ENCODE data around the gene ERCC3.
"Not testable (repeated sequence)": the region's sequence is repeated elsewhere in the genome, so short reads cannot be mapped to it uniquely, and the experiment has no call there.

The ERCC3 gene

DNA sequence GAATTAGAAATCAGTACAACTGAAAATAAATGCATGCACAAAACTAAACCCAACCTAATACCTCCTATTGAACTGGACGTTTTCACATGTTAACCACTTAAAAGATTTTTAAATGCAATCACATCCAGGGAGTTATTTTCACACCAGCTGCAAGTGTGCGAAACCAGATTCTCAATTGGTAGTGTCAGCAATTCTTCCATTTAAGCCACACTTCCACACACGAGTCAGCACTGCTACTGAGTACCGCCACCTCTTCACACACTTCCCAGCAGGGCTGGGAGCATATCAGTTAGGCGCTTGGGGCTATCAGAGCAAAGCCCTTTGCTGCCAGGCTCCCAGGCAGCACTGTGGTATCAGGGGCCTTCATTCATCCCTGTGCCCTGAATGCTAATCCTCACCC, 14.2 kb downstream of the ERCC3 start:
- DNase-seq (ENCODE audit: low read depth) = no peak

DNA sequence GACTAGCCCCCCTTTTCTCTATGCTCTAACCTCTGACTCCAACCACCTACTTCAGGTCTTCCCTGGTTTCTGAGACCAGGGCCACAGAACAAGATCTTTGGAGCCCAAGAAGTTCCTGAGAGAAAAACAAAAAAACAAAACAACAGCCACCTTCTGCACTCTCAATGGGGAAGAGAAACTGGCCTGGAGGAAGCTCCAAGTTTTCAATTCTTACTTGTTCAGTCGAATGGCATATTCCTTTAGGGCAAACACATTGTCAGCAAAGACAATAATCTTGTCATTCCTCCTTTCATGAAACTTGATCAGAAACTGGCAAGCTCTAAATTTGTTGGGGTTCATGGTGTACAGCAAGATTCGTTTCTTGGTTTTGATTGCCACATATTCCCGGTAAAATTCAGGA, 15.0 kb downstream of the ERCC3 start:
- no peak for DNase-seq (ENCODE audit: low read depth)

DNA sequence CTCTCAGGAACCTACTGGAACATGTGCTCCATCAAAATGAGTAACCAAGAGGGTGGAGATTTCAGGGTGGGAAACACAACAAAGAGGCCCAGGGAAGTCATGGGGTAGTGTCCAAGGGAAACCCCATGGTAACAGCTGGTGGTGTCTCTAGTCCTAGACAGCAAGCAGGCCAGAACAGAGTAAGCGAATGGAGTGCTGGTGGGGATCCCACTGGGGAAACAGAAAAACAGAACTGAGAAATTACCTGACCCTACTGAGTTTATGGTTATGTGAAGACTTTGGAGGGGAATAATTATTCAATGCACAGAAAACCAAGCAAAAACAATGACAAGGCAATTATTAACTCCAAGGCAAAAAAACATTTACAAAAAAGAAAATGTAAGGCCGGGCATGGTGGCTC, 16.9 kb downstream of the ERCC3 start:
- no peak for DNase-seq (ENCODE audit: low read depth)

DNA sequence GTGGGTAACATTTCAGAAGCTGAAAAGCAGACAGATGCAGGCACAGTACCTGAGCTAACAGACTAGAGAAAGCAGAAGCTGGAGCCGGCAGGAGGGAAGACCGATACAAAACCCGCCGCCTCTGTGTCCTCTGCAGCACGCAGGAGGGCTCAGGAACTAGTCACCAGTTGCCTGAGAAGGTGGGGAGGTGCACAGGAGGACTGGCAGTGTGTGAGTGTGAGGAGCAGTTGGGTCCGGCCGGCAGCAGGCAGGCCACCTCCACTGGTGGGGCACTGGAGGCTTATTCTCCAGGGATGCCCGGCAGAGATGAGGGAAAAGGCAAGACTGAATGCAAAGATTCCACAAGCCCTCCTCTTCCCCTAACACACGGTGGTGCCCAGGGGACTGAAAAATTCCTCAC, 18.2 kb downstream of the ERCC3 start:
- no peak for DNase-seq (ENCODE audit: low read depth)

DNA sequence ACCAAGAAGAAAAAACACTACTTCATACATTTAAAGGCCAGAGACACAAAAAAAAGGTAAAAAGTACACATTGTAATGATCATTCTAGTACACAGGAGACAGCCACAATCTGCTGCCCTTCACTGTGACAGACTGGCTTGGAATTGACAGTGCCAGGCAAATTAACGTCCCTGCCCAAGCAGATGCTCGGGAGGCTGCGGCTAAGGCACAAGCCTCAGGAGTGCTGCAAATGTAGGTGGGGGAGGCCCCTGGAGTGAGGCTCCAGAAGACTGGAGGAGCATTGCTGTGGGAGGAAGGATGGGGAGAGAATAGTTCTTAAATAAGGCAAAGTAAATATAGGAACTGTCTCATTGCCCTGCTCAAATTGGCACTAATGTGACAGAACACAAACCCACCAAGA, 18.6 kb downstream of the ERCC3 start:
- DNase-seq (ENCODE audit: low read depth) = no peak

DNA sequence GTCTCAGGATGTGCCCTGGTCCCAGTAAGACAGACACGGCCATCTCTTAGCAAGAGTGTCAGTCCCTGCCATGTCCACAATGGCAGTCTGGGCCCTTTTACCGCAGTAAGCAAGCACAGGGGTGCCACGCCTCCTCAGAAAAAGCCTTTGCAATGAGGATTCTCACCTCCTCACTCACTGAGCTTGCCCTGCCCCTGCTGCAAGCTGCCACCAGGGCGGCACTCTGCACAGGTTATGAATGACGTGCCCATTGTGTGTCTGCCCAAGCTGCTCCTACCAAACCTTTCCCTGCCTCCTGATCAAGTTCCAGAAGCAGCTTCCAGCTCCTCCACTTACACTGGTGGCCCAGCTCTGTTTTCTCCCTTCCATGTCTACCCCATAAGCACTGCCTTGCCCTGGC, 23.3 kb downstream of the ERCC3 start:
- no peak for DNase-seq (ENCODE audit: low read depth)

DNA sequence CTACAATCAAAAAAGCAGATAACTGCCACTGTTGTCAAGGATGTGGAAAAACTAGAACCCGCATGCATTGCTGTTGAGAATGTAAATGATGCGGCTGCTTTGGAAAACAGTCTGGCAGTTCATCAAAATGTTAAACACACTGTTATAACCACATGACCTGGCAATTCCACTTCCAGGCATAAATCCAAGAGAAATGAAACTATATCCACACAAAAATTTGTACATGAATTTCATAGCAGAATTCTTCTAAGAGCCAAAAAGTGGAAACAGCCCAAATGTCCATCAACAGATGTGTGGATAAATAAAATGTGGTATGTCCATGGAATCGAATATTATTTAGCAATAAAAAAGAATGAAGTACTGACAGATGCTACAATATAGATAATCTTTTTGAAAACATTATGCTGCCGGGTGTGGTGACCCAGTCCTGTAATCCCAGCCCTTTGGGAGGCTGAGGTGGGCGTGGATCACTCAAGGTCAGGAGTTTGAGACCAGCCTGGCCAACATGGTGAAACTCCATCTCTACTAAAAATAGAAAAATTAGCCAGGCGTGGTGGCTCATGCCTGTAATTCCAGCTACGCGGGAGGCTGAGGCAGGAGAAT, 32.0 kb downstream of the ERCC3 start:
- no peak for DNase-seq (ENCODE audit: low read depth)

DNA sequence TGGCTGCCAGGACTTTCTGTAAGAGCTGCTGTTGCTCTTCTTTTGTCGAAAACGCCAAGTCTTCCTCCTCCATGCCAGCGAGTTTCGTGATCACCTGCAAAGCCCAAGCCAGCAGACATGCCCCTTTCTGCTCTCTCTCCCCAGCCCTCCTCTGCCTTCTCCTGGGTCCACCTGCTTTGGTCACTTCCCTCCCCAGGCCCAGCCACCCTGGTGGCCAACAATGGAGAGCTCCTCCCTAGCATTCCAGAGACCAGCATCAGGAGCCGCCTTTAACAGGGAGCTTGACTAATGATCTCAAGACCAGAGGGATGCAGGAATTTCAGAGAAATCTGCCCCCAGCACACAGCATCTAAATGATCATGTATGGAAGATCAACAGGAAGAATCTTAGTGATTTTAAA, 34.6 kb downstream of the ERCC3 start:
- no peak for DNase-seq (ENCODE audit: low read depth)

DNA sequence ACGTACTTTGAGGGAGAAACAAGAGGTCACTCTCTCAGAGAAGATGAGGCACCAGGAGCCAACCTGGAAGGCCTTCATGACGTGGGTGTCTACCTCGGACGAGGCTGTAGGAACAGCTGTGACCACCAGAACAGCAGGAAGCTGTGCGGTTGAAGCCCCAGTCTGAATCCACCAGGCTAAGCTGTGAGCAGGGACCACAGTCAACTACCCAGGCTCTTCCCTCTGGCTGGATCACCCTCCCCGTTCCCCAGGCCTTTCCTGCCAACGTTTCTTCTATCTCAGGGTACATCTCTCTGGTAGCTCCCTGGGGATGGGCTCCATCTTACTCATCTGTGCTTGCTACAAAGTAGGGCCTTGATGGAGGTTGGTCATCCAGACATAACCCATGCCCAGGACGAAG, 37.1 kb downstream of the ERCC3 start:
- DNase-seq (ENCODE audit: low read depth) = no peak

DNA sequence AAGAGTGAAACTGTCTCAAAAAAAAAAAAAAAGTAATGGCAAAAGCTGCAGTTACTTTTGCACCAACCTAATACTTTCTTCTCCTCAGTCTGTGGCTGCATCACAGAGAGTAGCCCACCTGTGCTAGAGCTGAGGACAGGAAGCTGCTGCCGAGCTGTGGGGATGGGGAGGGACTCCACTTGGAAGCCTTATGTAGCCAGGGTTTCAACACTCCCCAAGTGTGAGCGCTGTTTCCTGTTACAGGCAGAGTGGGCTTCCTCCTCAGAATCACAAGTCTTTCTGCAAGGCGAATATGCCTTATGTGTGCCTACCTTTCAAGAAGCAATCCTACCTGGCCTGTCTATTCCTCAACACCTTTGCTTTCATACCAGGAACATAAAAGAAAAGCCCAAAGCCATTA, 37.6 kb downstream of the ERCC3 start:
- no peak for DNase-seq (ENCODE audit: low read depth)

DNA sequence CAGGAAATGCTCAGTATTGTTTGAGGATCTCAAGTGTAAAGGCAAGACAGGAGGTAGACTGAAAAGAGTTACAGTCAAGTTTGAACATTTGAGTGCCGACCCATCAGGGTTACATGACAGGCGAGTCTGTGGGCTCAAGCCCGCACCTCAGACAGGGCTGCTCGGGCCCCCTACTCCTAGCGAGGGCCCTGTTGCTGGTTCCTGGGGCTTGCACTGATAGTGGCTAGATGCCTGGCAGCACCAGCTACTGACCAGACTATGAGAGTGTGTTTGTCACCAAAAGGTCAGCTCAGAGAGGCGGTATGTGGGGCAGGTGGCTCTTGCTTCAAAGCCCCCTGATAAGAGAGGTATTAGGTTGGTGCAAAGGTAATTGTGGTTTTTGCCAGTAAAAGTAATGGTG, 38.2 kb downstream of the ERCC3 start:
- no peak for DNase-seq (ENCODE audit: low read depth)

DNA sequence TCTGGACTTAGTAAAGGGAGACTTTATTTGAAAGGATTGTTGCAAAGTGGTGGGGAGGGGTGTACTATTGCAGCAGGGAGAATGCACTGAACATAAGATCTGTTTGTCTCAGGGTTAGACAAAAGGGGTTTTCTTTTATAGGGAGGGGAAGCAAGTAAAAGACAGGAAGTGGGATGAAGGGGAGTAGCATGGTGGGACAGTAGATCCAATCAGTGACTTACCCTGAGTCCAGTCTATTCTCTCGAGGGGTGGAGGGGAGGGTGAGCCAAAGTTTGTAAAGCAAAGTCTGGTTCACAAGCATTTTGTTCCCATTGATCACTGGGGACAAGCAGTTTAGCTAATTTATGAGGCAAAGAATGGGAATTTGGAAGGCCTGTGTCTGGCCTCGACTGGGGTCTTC, 38.8 kb downstream of the ERCC3 start:
- no peak for DNase-seq (ENCODE audit: low read depth)

DNA sequence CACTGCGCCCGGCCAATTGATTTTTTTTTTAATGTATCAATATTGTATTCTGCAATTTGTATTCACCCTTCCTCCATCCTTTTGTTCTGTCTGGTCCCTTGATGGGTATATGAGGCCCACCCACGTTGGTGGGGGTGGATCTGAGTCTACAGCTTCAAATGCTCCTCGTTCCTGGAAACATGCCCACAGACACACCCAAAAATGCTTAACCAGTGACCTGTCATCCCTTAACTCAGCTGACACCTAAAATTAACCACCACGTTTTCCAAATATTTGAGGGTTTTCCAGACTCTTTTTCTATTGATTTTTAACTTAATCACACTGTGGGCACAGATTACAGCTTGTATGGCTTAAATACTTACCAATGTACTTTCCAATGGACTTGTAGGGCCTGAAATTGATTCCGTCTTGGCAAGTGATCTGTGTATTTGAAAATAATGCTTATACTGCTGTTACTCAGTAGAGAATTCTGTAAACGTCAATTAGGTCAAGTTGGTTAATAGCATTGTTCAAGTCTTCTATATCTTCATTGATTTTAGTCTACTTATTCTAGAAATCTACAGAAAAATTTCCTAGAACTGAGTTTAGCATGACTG, 39.5 kb downstream of the ERCC3 start:
- no peak for DNase-seq (ENCODE audit: low read depth)

DNA sequence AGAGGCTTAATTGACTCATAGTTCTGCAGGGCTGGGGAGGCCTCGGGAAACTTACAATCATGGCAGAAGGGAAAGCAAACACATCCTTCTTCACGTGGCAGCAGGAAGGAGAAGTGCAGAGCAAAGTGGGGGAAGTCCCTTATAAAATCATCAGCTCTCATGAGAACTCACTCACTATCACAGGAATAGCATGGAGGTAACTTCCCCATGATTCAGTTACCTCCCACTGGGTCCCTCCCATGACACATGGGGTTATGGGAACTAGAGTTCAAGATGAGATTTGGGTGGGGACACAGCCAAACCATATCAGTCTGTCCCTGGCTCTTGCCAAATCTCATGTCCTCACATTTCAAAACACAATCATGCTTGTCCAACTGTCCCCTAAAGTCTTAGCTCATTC, 52.8 kb downstream of the ERCC3 start:
- not testable (repeated sequence) for DNase-seq (ENCODE audit: low read depth)

DNA sequence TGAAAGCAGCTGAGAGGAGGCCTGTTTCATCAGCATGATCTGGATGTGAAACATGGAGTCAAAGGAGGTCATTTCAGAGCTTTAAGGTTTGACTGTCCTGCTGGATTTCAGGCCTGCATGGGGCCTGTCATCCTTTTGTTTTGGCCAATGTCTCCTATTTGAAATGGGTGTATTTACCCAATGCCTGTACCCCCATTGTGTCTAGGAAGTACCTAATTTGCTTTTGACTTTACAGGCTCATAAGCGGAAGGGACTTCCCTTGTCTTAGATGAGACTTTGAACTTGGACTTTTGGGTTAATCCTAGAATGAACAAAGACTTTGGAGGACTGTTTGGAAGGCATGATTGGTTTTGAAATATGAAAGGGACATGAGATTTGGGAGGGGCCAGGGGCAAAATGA, 54.5 kb downstream of the ERCC3 start:
- DNase-seq (ENCODE audit: low read depth) = no peak

DNA sequence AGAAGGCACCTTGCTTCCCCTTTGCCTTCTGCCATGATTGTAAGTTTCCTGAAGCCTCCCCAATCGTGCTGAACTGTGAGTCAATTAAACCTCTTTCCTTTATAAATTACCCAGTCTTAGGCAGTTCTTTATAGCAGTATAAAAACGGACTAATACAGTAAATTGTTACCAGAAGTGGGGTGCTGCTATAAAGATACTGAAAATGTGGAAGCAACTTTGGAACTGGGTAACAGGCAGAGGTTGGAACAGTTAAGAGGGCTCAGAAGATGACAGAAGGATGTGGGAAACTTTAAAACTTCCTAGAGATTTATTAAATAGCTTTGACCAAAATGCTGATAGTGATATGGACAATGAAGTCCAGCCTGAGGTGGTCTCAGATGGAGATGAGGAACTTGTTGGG, 56.2 kb downstream of the ERCC3 start:
- not testable (repeated sequence) for DNase-seq (ENCODE audit: low read depth)

DNA sequence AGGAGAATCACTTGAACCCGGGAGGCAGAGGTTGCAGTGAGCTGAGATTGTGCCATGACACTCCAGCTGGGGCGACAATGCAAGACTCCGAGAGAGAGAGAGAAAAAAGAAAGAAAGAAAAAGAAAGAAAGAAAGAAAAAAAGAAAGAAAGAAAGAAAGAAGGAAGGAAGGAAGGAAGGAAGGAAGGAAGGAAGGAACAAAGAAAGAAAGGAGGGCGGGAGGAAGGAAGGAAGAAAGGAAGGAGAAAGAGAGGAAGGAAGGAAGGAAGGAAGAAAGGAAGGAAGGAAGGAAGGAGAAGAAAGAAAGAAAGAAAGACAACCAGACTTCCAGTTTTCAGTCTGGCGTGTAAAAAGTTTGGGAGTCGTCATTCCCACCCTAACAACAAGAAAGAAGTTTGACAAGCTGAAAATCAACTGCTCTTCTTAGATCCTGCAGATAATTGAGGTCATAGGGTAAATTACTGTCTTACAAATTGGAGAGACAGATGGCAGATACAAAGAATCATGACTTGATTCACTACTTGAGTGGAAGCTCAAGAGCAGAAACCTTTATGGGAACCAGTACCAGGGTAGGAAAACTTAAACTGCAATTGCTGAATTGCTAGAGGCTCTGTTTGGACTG, 58.8 kb downstream of the ERCC3 start:
- DNase-seq (ENCODE audit: low read depth) = no peak

DNA sequence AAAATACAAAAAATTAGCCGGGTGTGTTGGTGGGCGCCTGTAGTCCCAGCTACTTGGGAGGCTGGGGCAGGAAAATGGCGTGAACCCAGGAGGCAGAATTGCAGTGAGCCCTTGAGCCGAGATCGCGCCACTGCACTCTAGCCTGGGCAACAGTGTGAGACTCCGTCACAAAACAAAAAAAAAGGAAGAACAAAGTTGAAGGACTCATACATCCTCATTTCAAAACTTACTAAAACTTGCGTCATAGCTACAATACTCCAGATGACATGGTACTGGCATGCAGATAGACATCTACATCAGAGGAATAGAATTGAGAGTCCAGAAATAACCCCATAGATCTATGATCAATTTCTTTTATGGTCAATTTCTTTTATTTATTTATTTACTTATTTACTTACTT, 60.2 kb downstream of the ERCC3 start:
- no peak for DNase-seq (ENCODE audit: low read depth)

DNA sequence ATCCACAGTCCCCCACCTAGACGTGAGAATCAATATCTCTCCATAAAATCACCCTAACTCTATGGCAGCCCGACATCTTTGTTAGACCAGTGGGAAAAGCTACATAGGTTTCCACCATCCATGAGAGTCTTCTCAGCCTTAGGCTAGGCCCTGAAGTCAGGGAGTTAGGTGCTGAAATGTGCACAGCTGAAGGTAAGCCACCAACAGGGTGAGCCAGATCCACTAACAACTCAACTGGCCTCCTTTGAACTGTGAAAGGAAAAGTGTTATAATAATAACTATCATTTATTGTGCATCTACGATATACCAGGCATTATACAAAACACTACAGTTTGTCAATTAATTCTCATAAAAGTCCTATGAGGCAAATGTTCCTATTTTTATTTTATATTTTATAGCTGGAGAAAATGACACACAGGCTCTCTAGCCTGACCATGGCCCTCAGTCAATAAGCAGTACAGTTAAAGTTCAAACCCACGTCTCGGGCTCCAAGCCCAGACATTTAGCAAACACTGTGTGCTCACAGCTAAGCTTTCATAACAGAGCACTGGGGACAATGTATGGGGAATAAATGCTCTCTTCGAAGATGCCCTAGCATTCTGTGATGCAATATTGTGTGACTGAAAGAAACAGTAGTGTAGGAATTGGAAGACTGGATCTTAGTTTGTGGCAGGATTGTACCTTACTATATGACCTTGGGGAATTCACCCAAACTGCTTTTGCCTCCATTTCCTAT, 62.6 kb downstream of the ERCC3 start:
- DNase-seq (ENCODE audit: low read depth) = no peak

DNA sequence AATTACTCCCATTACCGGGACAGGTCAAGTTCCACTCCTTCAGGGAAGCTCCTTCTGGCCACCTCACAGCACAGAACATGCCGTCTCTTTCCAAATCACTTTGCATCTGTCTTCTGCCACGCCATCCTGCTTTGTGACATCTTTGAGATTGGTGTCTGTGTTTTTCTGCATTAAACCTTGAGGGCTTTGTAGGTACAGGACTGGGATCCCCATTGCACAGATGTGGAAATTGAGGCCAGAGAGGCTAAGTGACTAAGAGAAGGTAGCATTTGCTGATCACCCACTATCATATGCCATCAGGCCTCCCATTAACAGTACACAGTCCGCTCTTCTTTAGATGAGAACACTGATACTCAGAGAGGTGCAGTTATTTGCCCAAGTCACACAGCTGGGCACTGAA, 64.4 kb downstream of the ERCC3 start:
- DNase-seq (ENCODE audit: low read depth) = no peak

DNA sequence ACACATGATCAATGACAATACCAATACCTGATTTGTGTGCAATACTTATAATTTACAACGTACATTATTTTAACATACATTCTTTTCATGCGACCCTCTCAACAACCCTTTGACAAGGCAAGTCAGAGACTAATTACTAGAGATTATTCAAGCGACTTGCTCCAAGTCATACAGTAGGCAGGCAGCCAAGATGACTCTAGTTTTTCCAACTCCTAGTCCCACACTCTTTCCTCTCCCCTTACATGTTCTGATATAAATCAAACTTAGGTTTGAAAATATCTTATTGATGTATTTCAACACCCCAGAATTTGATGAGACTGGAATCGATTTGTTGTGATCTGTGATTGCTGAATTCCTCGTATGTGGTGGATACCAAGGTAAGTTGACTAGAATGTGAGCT, 65.8 kb downstream of the ERCC3 start:
- no peak for DNase-seq (ENCODE audit: low read depth)

DNA sequence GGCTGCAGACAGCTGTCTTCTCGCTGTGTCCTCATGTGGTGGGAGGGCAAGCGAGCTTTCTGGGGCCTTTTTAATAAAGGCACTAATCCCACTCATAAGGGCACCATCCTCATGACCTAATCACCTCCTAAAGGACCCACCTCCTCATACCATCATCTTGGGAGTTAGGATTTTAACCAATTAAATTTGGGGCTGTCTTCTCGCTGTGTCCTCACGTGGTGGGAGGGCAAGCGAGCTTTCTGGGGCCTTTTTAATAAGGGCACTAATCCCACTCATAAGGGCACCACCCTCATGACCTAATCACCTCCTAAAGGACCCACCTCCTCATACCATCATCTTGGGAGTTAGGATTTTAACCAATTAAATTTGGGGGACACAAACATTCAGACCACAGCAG, 66.7 kb downstream of the ERCC3 start:
- DNase-seq (ENCODE audit: low read depth) = not testable (repeated sequence)

DNA sequence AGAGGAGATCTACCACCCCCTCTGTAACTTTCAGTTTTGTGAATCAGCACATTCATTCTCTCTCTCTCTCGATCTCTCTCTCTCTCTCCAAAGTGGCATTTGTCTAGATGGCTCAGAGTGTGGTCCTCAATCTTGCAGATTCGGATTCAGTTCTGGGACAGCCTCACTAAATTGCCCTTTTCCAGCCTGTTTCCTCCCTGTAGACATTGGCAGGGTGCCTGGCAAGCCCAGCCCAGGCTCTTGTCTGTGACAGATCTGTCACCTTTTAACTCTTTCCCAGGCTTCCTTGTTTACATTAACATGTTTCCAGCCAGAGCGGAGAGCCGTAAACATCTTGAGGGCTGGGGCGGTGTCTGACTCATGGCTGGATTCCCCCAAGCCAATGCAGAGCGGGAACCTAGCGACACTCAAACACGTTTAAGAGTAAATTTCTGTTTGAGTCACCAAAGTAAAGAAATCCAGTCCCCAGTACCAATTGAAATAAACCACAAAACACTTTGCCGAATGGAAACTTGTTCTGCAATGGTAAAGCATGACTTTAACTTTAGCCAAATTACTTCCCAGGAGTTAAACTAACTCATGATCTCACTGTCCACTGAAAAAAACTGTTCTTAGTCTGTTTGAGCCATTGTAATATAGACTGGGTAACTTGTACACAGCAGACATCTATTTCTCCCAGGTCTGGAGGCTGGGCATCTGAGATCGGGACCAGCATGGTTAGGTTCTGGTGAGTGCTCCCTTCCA, 67.3 kb downstream of the ERCC3 start:
- DNase-seq (ENCODE audit: low read depth) = no peak
